GM08714 (cell line): ENCODE measurements around the gene EIF4ENIF1.
"Not testable (repeated sequence)": the region's sequence is repeated elsewhere in the genome, so short reads cannot be mapped to it uniquely, and the experiment has no call there.

Experiments used
- H3K4me3 ChIP-seq: fragments of 200-500 bp; sonication (Bioruptor generic); 2 replicates; pipeline ENCODE4 v1.5.1; 2014; ENCODE audit warnings: mild to moderate bottlenecking, low read length, inconsistent platforms
- ZNF274 ChIP-seq: IDR thresholded peaks from 2 replicates; pipeline ENCODE4 v1.6.1; 2012; ENCODE audit warnings: mild to moderate bottlenecking, low read depth, low read length

EIF4ENIF1 gene

DNA sequence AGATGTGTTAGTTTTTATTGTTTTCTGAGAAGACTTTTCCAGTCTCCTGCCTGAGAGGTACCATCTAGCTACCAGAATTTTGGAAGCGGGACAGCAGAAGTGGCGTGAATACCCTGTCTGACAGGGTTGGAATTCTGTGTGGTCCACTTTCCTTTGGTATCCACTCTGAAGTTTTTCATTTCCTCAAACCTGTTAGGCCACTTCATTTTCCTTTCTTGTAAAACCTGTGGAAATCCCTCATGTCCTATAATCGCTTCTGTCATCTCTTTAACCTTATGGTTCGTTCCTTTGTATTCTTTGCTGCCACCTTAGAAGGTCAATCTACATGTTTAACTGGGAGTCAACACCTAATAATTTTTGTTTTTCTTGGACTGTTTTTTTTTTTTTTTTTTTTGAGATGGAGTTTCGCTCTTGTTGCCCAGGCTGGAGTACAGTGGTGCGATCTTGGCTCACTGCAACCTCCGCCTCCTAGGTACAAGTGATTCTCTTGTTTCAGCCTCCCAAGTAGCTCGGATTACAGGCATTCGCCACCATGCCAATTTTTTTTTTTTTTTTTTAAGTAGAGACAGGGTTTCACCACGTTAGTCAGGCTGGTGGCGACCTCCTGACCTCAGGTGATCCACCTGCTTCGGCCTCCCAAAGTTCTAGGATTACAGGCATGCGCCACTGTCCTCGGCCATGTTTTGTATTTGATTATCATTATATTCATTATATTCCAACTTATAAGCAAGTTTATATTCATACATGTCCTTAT is 13.7 kb upstream of the EIF4ENIF1 start:
- H3K4me3 ChIP-seq, result no peak overlapping the region
- TF ChIP-seq ZNF274, result no peak

DNA sequence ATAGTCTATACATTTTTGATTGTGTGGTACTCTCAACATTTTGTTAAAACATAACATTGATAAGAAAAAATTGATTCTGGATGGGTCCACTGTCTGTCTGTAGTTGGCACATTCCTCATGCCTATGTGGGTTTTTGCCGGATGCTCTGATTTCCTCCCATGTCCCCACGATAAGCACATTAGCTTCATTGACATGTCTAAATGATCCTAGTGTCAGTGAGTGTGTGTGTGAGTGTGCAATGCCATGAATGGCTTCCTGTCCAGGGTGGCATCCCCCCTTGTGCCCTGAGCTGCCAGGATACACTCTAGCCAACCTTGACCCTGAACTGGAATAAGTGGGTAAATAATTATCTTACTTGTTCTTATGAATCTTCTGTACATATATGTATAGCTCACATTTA is 12.1 kb upstream of the EIF4ENIF1 start:
- TF ChIP-seq ZNF274, result no peak
- no peak overlapping the region for H3K4me3 ChIP-seq

DNA sequence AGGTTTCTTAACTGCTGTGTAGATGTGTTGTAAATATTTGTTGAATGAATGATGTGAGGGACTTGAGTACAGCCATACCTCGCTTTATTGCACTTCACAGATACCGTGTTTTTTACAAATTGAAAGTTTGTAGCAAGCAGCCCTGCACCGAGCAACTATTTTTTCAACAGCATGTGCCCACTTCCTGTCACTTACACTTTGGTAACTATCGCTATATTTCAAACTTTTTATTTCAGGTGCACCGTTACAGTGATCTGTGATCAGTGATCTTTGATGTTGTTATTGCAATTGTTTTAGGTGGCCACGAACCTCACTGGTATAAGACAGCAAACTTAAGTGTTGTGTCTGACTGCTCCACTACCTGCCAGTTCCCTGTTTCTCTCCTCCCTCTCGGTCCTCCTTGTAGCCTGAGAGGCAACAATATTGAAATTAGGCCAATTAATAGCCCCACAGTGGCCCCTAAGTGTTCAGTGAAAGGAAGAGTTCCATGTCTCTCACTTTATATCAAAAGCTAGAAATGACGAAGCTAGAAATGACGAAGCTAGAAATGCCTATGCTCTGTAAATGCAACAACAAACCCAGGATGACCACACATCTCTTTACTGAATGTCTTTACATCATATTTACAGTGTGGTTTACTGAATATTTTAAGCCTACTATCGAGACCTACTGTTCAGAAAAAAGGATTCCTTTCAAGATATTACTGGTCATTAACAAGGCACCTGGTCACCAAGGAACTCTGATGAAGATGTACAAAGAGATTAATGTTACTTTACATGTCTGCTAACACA is 7.7 kb upstream of the EIF4ENIF1 start:
- no peak for TF ChIP-seq ZNF274
- peak overlapping the region; percentile 85 for H3K4me3 ChIP-seq

DNA sequence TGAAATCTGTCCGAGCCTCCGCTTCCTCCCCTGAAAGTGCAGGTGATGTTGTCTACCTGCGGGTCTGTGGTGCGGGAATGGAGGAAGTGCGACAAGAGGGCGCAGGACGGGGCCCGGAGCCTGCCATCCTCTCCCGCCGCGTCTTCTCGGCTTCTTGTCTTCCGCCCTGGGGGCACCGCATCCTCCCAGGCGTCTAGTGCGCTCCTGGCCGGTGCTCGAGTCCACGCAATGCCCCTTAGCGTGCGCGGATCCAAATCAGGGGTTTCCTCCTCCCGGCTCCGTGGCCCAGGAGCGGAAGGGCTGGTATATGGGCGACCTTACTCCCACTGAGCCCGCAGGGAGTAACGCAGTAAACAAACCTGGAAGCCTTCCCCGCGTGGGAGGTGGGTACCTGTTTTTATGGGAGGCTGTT is 7.1 kb upstream of the EIF4ENIF1 start:
- peak overlapping the region; percentile 85 for H3K4me3 ChIP-seq
- no peak for TF ChIP-seq ZNF274

DNA sequence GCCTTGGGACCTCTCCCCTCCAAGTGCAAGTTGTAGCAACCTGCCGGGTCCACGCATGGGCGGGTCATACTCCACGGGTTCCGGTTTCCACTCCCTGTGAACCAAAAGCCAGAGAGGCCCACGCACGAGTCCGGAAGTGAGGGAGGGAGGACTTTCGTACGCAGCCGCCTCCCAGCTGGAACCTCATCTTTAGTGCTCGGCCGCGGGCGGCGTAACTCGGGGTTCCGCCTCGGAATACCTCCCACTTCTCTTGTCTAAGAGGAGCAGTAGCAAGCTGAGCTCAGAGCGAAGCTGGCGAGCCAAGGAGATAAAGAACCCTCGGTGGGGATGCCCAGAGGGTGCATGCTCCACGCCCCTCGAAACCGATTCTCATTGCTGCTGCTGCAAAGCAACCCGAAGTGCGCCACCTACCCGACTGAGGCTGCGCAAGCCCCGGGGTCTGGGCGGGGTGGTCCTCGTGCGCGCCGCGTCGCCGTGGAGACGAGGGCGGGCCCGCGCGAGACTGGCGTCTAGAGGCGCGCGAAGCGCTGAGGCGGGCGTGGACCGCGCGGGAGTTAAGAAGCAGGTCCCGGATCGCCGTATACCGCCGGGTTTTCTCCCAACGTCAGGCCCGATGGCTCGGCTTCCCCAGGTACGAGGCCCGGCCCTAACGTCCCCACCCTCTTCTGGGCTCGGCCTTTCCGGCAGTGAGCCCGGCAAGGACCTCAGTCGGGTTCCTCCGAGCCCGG is 6.5 kb upstream of the EIF4ENIF1 start, which contains the start of gene SFI1:
Gene SFI1, plus strand, starts transcription at position 530 of the 728 bp plus-strand sequence. CDS start 11,749 bp downstream, outside the sequence.
- TF ChIP-seq ZNF274, result no peak
- H3K4me3 ChIP-seq, result peak within 1 kb of the TSS; percentile 85

GRCh38 chr22:31495343-31495742 is 5.7 kb upstream of the EIF4ENIF1 start:
- no peak for TF ChIP-seq ZNF274
- H3K4me3 ChIP-seq, result peak overlapping the region; percentile 6; the same call in 1 of the 2 replicates

DNA sequence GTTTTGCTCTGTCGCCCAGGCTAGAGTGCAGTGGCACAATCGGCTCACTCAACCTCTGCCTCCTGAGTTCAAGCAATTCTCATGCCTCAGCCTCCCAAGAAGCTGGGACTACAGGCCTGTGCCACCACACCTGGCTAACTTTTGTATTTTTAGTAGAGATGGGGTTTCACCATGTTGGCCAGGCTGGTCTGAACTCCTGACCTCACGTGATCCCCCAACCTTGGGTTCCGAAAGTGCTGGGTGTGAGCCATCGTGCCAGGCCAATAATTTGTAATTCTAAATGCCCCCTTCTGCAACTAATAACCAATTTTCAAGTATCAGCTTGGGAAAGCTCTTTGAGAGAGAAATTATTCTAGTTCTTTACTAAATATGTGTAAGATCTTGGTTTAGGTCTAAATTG is 3.7 kb upstream of the EIF4ENIF1 start:
- H3K4me3 ChIP-seq, result not testable (repeated sequence)

DNA sequence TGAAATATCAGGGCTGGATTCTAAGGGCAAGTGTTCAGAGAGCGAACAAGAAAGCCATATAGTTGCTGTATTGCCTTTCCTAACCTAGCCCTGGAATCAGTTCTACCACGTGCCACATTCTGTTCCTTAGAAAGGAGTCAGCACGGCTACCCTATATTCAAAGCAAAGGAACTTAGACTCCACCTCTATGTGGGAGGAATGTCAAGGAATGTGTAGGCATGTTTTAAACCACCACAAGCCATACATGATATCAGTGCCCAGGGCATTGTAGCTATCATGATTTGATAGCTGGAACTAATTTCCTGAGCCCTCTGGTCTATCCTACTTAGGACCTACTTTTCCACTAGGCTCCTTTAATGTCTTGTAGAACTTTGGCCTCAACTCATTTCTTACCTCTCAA is 2.5 kb upstream of the EIF4ENIF1 start:
- no peak for TF ChIP-seq ZNF274
- no peak overlapping the region for H3K4me3 ChIP-seq

DNA sequence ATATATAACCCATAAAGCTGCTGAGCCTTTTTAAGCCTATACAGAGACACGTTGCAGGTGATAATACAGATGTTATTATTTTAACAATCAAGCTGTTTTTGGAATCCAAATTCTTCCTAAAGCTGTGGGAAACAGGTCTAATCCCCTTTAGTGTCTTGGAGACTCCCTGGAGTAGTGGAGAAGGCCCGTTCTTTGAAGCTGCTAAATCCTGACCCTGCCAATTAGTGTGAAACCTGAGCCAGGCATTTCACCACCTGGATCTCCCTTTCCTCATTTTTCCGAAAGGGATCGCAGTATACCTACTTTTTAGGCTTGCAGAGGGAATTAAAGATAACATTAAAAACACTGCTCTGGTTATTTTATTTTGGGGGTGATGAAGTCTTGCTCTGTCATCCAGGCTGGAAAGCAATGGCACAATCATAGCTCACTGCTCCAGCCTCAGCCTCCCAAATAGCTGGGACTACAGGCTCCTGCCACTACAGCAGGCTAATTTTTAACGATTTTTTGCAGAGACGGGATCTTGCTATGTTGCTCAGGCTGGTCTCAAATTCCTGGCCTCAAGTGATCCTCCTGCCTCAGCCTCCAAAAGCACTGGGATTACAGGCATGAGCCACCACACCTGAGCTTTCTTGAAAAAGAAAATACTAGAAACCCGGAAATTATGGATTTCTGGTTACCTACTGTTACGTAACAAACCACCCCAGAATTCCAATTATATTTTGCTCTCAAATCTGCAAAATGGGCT is 1.7 kb upstream of the EIF4ENIF1 start:
- peak overlapping the region; percentile 76 for H3K4me3 ChIP-seq
- TF ChIP-seq ZNF274, result no peak

DNA sequence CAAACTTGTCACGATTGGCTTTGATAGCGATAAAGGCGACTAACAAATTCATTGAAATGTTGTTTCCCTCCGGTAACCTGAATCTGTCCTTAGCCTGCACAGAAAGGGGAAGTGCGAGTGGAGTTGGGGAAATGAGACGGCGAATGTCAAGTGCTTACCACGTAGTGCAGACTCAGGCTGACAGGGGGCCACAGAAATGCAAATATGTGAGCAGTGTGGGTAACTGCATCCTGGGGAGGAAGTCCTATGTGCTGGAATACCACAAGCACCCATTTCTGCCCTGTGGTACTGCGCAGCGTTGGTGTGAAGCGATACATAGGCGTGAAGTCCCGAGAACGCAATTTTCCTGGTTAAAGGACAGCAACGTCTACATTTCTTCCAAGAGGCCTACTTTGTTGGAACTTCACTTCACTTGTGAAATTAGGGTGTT is 869 bp upstream of the EIF4ENIF1 start:
- TF ChIP-seq ZNF274, result no peak

DNA sequence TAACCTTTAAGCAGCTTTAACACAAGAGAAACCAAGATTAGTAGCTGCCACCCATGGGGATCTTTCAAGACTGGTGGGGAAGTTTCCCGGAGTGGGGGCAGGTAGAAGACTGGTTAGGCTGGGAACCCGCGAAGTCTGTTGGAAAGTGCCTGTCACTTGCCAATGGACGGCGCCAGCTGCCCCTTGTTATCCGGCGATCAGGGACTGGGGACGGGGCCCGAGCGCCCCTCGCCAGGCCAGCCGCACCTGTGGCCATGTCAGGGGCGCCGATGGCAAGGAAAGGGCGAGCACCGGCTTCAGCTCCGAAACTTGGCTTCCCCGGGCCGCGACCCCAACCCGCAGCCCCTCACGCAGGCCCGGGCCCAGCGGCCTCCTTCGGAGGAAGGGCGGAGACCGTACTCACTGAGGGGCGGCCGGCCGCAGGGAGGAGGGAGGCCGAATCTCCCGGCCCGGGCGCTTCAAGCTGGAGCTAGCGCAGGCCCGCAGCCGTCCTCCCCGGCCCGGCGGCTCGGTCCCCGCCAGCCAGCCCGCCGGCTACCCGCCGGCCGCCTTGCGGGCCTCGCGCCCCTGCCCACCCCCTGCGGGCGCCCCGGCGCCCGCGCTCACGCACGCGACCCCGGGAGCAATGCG is 539 bp downstream of the EIF4ENIF1 start:
- TF ChIP-seq ZNF274, result no peak

More for the DNA sequence above, 869 bp upstream of the EIF4ENIF1 start:
- peak overlapping the region; percentile 76 for H3K4me3 ChIP-seq

DNA sequence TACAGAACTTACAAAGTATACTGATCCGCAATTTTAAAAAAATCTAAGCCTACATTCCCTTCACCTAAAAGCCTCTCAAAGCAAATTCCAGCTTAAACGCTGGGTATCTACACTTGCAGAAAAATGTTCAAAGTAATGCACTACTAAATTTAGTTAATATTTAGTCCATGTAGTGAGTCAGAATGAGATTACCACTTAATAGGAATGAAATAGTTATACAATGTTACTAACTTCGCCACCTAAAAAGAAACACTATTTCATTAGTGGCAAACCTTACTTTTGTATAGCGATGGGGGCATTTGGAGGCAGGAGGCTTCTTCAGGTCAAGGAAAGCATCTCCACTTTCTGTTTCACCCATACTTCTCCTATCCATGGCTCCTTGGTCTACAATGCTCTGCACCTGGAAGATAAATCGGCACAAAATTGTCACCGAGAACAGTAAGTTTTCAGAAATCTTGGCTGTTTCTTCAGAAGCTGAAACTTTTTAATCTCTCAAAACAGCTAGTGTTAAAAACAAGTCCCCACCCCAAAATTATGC is 1.2 kb downstream of the EIF4ENIF1 start:
- TF ChIP-seq ZNF274, result no peak
- peak overlapping the region; percentile 76 for H3K4me3 ChIP-seq

More for the DNA sequence above, 539 bp downstream of the EIF4ENIF1 start:
- peak overlapping the region; percentile 76 for H3K4me3 ChIP-seq

DNA sequence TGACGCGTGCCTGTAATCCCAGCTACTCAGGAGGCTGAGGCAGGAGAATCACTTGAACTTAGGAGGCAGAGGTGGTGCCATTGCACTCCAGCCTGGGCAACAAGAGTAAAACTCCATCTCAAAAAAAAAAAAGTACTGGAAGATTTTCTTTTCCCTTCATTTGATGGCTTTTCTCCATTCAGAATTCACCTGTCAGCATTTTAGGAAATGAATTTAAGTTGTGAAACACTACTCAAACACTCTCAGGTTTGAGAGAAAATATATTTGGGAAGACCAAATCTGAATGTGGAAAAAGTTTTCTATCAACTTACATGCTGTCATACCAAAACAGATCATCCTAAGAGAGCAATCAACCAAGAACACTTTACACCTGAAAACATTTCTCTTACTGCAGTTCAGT is 2.7 kb downstream of the EIF4ENIF1 start:
- no peak for TF ChIP-seq ZNF274
- no peak overlapping the region for H3K4me3 ChIP-seq

DNA sequence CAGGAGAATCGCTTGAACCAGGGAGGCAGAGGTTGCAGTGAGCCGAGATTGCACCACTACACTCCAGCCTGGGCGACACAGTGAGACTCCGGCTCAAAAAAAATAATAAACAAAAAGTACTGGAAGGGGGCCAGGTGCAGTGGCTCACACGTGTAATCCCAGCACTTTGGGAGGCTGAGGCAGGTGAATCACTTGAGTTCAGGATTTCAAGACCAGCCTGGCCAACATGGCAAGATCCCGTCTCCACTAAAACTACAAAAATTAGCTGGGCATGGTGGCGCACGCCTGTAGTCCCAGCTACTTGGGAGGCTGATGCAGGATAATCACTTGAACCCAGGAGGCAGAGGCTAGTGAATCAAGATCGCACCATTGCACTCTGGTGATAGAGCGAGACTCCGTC is 3.3 kb downstream of the EIF4ENIF1 start:
- not testable (repeated sequence) for H3K4me3 ChIP-seq

GRCh38 chr22:31482470-31482869 is 7.2 kb downstream of the EIF4ENIF1 start:
- not testable (repeated sequence) for H3K4me3 ChIP-seq
